CD4-positive, alpha-beta T cell treated with Interleukin-1 beta for 1 hour (primary cell): ENCODE results near the gene SEZ6L.
A peak's percentile ranks its signal among the peaks of the same experiment; 100 is the strongest.

ENCODE experiments used
- DNase-seq, 2 donors: peaks; one replicate each; pipeline ENCODE4 v3.0.0-alpha.2; 2020 to 2022

Gene SEZ6L

GRCh38 chr22:26345496-26345895 is 176.2 kb downstream of the SEZ6L start:
- DNase-seq, result no peak

- no peak for DNase-seq
These were observed 179.7 kb downstream of the SEZ6L start for GRCh38 chr22:26348810-26349526.

- DNase-seq, result no peak
These were observed 185.4 kb downstream of the SEZ6L start for GRCh38 chr22:26354707-26355106.

- DNase-seq, result no peak
These were observed 188.0 kb downstream of the SEZ6L start for GRCh38 chr22:26357281-26357680.

- no peak for DNase-seq
These were observed 188.6 kb downstream of the SEZ6L start for GRCh38 chr22:26357813-26358212.

- DNase-seq, result no peak
These were observed 189.9 kb downstream of the SEZ6L start for GRCh38 chr22:26359156-26359555.

GRCh38 chr22:26360169-26360885 is 191.1 kb downstream of the SEZ6L start:
- DNase-seq, result peak; percentile 55 to 66

GRCh38 chr22:26362471-26362870 is 193.2 kb downstream of the SEZ6L start:
- no peak for DNase-seq

GRCh38 chr22:26364066-26365015 is 195.1 kb downstream of the SEZ6L start:
- peak; percentile 54 to 64 for DNase-seq

- peak; percentile 42 to 51 for DNase-seq
These were observed 198.4 kb downstream of the SEZ6L start for GRCh38 chr22:26367402-26368245.

GRCh38 chr22:26372890-26373289 is 203.6 kb downstream of the SEZ6L start:
- DNase-seq, result no peak

- no peak for DNase-seq
These were observed 205.2 kb downstream of the SEZ6L start for GRCh38 chr22:26374391-26375026.

- DNase-seq, result no peak
These were observed 208.0 kb downstream of the SEZ6L start for GRCh38 chr22:26377170-26377830.

GRCh38 chr22:26380072-26380830 is 211.0 kb downstream of the SEZ6L start:
- no peak for DNase-seq

- no peak for DNase-seq
These were observed 213.5 kb downstream of the SEZ6L start for GRCh38 chr22:26382782-26383181.

- no peak for DNase-seq
These were observed 214.8 kb downstream of the SEZ6L start for GRCh38 chr22:26383968-26384556.

- DNase-seq, result no peak
These were observed 215.9 kb downstream of the SEZ6L start for GRCh38 chr22:26385164-26385563.

- no peak for DNase-seq
These were observed 219.9 kb downstream of the SEZ6L start for GRCh38 chr22:26389125-26389524.

- DNase-seq, result no peak
These were observed 221.8 kb downstream of the SEZ6L start for GRCh38 chr22:26391091-26391490.

GRCh38 chr22:26391623-26392022 is 222.4 kb downstream of the SEZ6L start:
- DNase-seq, result no peak
